ENCODE measurements around the gene ZBTB21.
"Not testable (repeated sequence)": the region's sequence is repeated elsewhere in the genome, so short reads cannot be mapped to it uniquely, and the experiment has no call there.

ZBTB21 gene

DNA sequence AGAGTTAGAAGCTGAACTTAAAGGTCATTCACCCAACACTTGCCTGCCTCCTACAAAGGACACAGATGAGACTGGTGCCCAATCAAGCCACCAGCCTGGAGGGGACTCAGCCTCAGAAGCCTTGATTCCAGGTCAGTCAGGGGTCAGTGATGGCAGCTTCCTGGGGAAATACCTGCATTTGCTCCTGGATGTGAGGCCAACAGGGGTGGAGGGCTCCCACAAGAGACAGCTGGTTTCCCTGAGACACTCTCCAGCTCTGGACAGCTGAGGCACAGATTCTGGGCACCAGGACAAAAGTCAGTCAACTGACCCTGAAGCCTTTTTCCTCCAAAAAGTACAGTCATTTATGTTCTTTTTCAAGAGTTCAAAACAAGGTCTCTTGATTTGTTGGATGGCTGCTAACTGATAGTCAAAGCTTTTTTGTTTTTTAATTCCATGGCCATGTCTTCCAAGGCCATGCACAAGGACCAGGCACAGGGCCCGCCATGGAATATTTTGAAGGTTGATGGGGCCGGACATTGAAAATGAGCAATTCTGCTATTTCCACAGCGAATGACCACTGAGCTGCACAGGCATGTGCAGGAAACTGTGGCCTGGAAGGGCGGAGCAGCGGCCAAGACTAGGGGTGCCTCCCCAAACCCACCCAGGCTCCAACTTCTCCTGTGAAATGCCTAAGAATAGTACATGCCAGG is 58.1 kb downstream of the ZBTB21 start:
- DNase-seq (ENCODE audit: low read depth): no peak

- no peak for DNase-seq (ENCODE audit: low read depth)
Measured at GRCh38 chr21:41950941-41951351, 59.2 kb downstream of the ZBTB21 start.

- not testable (repeated sequence) for DNase-seq (ENCODE audit: low read depth)
Measured at GRCh38 chr21:41949631-41950030, 60.5 kb downstream of the ZBTB21 start.

DNA sequence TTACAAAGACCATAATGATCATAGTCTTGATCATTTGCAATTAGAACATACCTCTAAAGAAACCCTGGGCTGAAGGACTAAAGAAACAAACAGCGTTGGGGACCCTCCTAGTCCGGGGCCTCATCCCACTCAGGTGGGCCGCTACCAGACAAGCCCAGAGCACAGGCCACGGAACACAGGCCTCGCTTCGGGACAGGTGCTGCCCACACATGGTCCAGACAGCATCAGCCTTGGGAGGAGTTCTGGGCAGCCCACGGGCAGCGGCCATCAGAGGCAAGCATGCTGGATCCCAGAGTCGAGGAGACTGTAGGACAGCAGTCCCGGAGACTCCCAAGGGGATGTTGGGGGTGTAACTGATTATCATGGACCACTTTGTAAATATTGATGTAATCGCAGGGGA is 61.3 kb downstream of the ZBTB21 start:
- DNase-seq (ENCODE audit: low read depth): no peak

DNA sequence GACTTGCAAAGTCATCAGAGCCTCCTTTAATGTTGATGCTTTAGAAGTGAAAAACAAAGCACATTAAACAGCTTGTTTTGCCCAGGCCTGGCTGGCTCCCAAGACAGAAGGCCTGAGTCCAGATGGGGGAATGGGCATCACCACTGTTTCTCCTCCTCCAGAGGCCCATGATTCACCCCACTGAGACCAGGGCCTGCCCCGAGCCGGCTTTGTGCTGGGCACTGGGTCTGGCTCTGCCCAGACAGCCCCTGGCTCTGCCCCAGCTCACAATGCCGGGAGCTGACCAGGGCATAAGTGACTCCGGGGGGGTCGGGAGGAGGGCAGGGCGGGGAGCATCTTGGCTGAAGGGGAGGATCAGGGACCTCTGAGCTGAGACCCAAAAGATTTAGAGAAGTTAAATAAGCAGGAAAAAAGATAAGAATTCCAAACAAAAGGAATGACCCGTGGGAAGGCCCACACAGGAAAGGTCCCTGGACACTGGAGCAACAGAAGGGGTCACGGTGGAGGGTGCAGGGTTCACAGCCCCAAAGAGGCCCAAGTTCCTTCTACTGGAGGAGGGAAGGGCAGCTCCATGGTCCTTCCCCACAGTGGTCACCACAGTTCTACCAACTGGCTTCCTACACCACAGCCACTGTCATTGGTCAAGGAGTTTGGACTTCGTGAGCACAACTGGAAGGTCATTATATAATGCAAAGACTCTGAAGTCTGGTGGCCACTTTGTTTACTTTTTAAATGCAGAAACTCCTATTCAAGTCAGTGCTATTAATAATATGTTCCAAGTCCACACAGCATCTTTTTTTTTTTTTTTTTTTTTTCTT is 61.9 kb downstream of the ZBTB21 start:
- no peak for DNase-seq (ENCODE audit: low read depth)

DNA sequence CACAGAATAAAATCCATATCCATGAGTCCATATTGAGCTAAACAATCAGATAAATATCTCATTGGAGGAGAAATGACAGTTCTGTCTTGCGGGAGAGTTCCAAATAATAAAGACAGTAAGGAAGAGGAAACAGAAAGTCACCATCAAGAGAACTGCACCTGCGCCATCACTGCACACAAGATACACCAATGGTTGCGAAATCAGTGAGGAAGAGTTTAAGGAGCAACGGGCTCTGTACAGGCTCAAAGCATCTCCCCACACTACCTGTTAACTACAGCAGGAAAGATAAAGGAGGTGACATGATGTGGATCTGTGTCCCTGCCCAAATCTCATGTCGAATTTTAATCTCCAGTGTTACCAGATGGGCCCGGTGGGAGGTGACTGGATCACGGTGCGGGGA is 64.2 kb downstream of the ZBTB21 start:
- no peak for DNase-seq (ENCODE audit: low read depth)

DNA sequence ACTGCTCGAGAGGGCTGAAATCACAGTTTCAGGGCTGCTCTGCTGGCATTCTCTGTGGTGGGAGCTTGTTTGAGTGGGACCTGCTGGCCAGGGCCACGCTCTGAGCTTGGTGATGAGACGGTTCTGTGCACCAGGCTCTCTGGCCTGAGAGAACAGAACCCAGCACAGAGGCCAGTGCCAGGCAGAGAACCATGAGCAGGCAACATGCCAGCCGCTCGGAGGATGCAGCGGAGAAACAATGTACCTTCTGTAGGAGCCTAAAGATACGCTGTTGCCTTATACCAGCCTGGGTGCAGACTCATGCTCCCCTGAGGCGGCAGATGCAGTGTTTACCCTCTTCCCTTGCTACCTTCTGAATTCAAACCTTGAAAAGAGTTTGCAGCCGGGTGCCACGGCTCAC is 66.3 kb downstream of the ZBTB21 start:
- DNase-seq (ENCODE audit: low read depth): no peak

DNA sequence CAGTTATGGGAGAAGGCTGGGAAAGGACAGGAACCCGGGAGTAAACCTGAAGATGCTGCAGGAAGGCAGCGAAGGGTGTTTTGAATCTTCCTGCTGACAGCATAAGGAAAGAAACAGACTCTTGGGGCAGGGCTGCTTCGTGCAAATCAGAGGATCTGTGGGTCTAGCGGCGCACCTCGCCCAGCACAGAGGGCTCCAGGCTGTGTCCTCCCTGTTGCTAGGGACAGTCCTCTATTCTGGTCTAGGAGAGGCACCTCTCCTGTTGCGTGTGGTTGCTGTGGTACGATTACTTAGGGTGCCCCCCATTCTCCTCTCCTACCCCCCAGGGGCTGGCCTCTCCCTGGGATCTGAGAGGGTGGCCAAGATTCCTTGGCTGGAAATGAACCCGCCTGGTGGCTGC is 67.7 kb downstream of the ZBTB21 start:
- DNase-seq (ENCODE audit: low read depth): no peak

- DNase-seq (ENCODE audit: low read depth): no peak
Measured at GRCh38 chr21:41941941-41942340, 68.2 kb downstream of the ZBTB21 start.

- no peak for DNase-seq (ENCODE audit: low read depth)
Measured at GRCh38 chr21:41940431-41940830, 69.7 kb downstream of the ZBTB21 start.

DNA sequence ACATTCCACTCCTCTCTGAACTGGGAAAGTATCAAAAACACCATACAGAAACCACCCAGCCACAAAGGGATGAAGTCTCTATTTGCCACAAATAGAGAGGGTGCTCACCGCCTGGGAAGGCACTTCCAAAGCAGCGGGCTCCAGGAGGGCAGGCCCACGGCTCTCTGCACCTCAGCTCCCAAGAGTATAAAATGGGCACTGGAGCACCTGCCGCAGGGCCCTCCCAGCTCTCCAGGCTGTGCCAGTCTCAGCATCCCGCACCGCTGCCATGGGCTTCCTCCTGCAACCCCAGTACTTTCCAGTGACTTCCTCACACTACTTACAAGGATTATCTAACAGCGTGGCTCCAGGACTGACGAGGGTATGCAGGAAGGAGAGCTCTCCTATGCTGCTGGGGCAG is 70.8 kb downstream of the ZBTB21 start:
- no peak for DNase-seq (ENCODE audit: low read depth)

All from T-helper 22 cell (primary cell).